ENCODE measurements around the gene TUBGCP3.

Gene TUBGCP3

DNA sequence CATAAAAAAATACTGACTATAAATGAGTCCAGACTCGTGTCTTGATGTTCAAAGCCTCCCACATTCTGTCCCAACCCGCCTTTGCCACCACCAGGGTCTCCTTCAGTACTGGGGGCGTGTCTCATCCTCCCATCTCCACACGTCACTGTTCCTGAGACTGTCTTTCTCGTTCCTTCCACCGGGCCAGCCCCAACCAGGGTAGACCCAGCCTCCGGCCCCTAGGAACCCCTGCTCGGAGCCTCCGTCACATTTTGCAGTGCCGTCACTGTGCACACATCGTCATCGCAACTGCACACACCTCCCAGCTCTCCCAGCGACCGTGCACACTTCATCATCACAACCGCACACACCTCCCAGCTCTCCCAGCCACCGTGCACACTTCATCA, 138.4 kb downstream of the TUBGCP3 start:
- no peak overlapping the region for H3K4me2 ChIP-seq (ENCODE audit: low read length)
- TF ChIP-seq EZH2 (IDR thresholded peaks at IDR 0.05; ENCODE audit: borderline replicate concordance, low read length): no peak
- TF ChIP-seq CTCF (IDR thresholded peaks at IDR 0.05; ENCODE audit: low read length): no peak
- H3K79me2 ChIP-seq (ENCODE audit: insufficient read depth, low read length): no peaks in the 10 kb centered on the region
- no peaks in the 10 kb centered on the region for H3F3A ChIP-seq (ENCODE audit: insufficient read depth, low read length)
- H3K4me3 ChIP-seq (ENCODE audit: low read depth, low read length, poor library complexity, severe bottlenecking): no peak overlapping the region
- H3K36me3 ChIP-seq (ENCODE audit: insufficient read depth, low read length): no peaks in the 10 kb centered on the region
- H3K4me1 ChIP-seq (ENCODE audit: insufficient read depth, low read length, severe bottlenecking): no peaks in the 10 kb centered on the region
- no peak overlapping the region for H3K9ac ChIP-seq (ENCODE audit: low read length)
- peaks cover 7% of the 10 kb centered on the region; the same call in 1 of the 2 replicates for H3K27me3 ChIP-seq (ENCODE audit: insufficient read depth, low read length)
- no peak overlapping the region for H2AFZ ChIP-seq (ENCODE audit: low read length)
- no peak overlapping the region for H3K27ac ChIP-seq (ENCODE audit: low read depth, low read length, poor library complexity, severe bottlenecking)
- H3K9me3 ChIP-seq (ENCODE audit: low read length): no peaks in the 10 kb centered on the region
- H4K20me1 ChIP-seq (ENCODE audit: insufficient read depth, low read length): no peaks in the 10 kb centered on the region
- no peaks in the 10 kb centered on the region for H3K9me2 ChIP-seq (ENCODE audit: low read depth, low read length)

DNA sequence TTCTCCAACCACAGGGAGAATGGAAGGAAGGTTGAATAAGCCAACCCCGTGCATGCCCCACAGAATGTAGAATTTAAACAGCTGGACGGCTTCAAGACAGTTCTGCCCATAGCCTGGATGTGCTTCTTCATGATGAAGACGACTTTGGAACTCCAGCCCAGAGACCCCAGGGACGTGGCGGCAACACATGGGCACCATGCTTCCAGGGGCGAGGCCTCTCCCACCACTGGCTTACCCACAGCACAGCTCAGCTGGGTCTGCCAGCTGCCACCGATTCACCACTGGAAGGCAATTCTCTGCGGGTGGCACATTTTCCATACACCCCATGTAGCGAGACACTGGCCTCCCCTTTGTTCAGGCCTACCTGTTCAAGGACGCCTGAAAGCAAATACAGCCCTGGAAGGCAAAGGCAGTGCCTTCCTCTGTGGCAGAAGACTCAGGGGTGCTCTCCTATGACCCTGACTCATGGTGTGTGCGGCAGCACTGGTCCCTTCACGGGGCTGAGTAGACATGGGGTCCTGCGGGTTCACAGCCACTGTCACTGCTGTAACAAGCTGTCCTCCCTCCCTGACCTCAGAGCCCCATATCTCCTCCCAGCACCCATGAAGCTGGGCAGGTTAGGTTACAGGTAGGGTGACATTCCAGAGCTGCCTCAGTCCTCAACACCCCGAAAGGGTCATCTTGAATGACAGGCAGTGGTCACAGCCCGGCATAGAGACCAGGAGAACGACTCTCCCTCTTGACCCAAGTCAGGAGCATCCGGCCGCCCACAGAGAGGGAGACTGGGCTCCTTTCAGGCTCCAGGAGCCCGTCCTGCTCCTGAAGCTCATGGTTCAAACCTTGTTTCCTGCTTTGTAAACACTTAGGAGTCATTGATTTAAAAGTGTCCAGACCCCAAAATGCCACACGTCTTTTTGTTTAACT, 139.1 kb downstream of the TUBGCP3 start:
- no peak overlapping the region for H3K27ac ChIP-seq (ENCODE audit: low read depth, low read length, poor library complexity, severe bottlenecking)
- H3K4me1 ChIP-seq (ENCODE audit: insufficient read depth, low read length, severe bottlenecking): no peaks in the 10 kb centered on the region
- H3F3A ChIP-seq (ENCODE audit: insufficient read depth, low read length): no peaks in the 10 kb centered on the region
- TF ChIP-seq EZH2 (IDR thresholded peaks at IDR 0.05; ENCODE audit: borderline replicate concordance, low read length): no peak
- no peak for TF ChIP-seq CTCF (IDR thresholded peaks at IDR 0.05; ENCODE audit: low read length)
- no peaks in the 10 kb centered on the region for H3K9me2 ChIP-seq (ENCODE audit: low read depth, low read length)
- no peak overlapping the region for H2AFZ ChIP-seq (ENCODE audit: low read length)
- no peak overlapping the region for H3K4me3 ChIP-seq (ENCODE audit: low read depth, low read length, poor library complexity, severe bottlenecking)
- H3K4me2 ChIP-seq (ENCODE audit: low read length): no peak overlapping the region
- H3K36me3 ChIP-seq (ENCODE audit: insufficient read depth, low read length): no peaks in the 10 kb centered on the region
- no peaks in the 10 kb centered on the region for H3K79me2 ChIP-seq (ENCODE audit: insufficient read depth, low read length)
- no peaks in the 10 kb centered on the region for H4K20me1 ChIP-seq (ENCODE audit: insufficient read depth, low read length)
- H3K9me3 ChIP-seq (ENCODE audit: low read length): no peaks in the 10 kb centered on the region
- H3K27me3 ChIP-seq (ENCODE audit: insufficient read depth, low read length): peaks cover 7% of the 10 kb centered on the region; the same call in 1 of the 2 replicates
- no peak overlapping the region for H3K9ac ChIP-seq (ENCODE audit: low read length)

- H3K27me3 ChIP-seq (ENCODE audit: insufficient read depth, low read length): peaks cover 5% of the 10 kb centered on the region; the same call in 1 of the 2 replicates
- H3K9me3 ChIP-seq (ENCODE audit: low read length): no peaks in the 10 kb centered on the region
Measured at GRCh38 chr13:112447761-112448603, 140.0 kb downstream of the TUBGCP3 start.

More at GRCh38 chr13:112447761-112448603, 140.0 kb downstream of the TUBGCP3 start:
- Histone ChIP-seq H3K4me2 (ENCODE audit: low read length) (no peak overlapping the region), H3K79me2 (ENCODE audit: insufficient read depth, low read length) (no peaks in the 10 kb centered on the region), H3K36me3 (ENCODE audit: insufficient read depth, low read length) (no peaks in the 10 kb centered on the region), H3K4me1 (ENCODE audit: insufficient read depth, low read length, severe bottlenecking) (no peaks in the 10 kb centered on the region), H3K9ac (ENCODE audit: low read length) (no peak overlapping the region), H3K4me3 (ENCODE audit: low read depth, low read length, poor library complexity, severe bottlenecking) (no peak overlapping the region), H3K9me2 (ENCODE audit: low read depth, low read length) (no peaks in the 10 kb centered on the region), H3F3A (ENCODE audit: insufficient read depth, low read length) (no peaks in the 10 kb centered on the region), H4K20me1 (ENCODE audit: insufficient read depth, low read length) (no peaks in the 10 kb centered on the region), H3K27ac (ENCODE audit: low read depth, low read length, poor library complexity, severe bottlenecking) (no peak overlapping the region), H2AFZ (ENCODE audit: low read length) (no peak overlapping the region)
- TF ChIP-seq EZH2 (IDR thresholded peaks at IDR 0.05; ENCODE audit: borderline replicate concordance, low read length): no peak

All from OCI-LY1 (cell line).